Progenitor cell of endocrine pancreas (in vitro differentiated cells): ENCODE results near the gene BABAM1. TPM values are rescaled to one million over a fixed set of nuclear protein-coding genes. Genes with fewer than 3 reads are reported as not detected.
A peak's percentile ranks its signal among the peaks of the same experiment; 100 is the strongest.

Source experiments
- DNase-seq: peaks from one replicate; pipeline ENCODE4 v3.0.0; 2021; ENCODE audit warnings: low spot score; ENCODE audit not compliant: unreplicated experiment
- H3K27ac Mint-ChIP-seq: 2 replicates; pipeline ENCODE4 v1.8.0; 2021; ENCODE audit warnings: mild to moderate bottlenecking, moderate library complexity, mixed read lengths
- H3K27me3 Mint-ChIP-seq: 2 replicates; pipeline ENCODE4 v1.8.0; 2021; ENCODE audit warnings: mixed read lengths
- H3K36me3 Mint-ChIP-seq: 2 replicates; pipeline ENCODE4 v1.8.0; 2022; ENCODE audit warnings: mixed read lengths; ENCODE audit not compliant: insufficient read depth
- H3K4me1 Mint-ChIP-seq: 2 replicates; pipeline ENCODE4 v1.8.0; 2021; ENCODE audit warnings: low read depth, mixed read lengths
- H3K4me3 Mint-ChIP-seq: 2 replicates; pipeline ENCODE4 v1.8.0; 2021; ENCODE audit warnings: low read depth, mild to moderate bottlenecking, moderate library complexity, mixed read lengths
- H3K9me3 Mint-ChIP-seq: 2 replicates; pipeline ENCODE4 v1.8.0; 2021; ENCODE audit warnings: low read depth, mixed read lengths
- CTCF ChIP-seq: fragments of 200-600 bp; sonication (generic); IDR thresholded peaks from one replicate; pipeline ENCODE4 v1.5.0; 2021; ENCODE audit warnings: antibody characterized with exemption, mild to moderate bottlenecking; ENCODE audit not compliant: unreplicated experiment
- total RNA-seq: library from RNA; stranded (reverse); gene quantifications from 2 replicates; pipeline ENCODE4 v1.2.1, GENCODE V29; 2021

The BABAM1 gene
- total RNA-seq, 1 donor from 2014 or later = 113 TPM

GRCh38 chr19:17323964-17324332 lies 56.7 kb downstream of the BABAM1 start:
- peaks cover 10% of the 10 kb centered on the region for H3K36me3 Mint-ChIP-seq
- no peak overlapping the region for H3K4me3 Mint-ChIP-seq
- peaks cover 3% of the 10 kb centered on the region for H3K27me3 Mint-ChIP-seq
- H3K9me3 Mint-ChIP-seq = no peaks in the 10 kb centered on the region
- no peak for TF ChIP-seq CTCF
- H3K4me1 Mint-ChIP-seq = peaks cover 4% of the 10 kb centered on the region
- H3K27ac Mint-ChIP-seq = no peak overlapping the region
- DNase-seq = no peak

GRCh38 chr19:17324357-17325114 lies 57.3 kb downstream of the BABAM1 start:
- H3K4me3 Mint-ChIP-seq = no peak overlapping the region
- peaks cover 10% of the 10 kb centered on the region for H3K36me3 Mint-ChIP-seq
- H3K27me3 Mint-ChIP-seq = peaks cover 3% of the 10 kb centered on the region
- TF ChIP-seq CTCF = no peak
- peaks cover 4% of the 10 kb centered on the region for H3K4me1 Mint-ChIP-seq
- H3K27ac Mint-ChIP-seq = no peak overlapping the region
- H3K9me3 Mint-ChIP-seq = no peaks in the 10 kb centered on the region
- no peak for DNase-seq

- no peak overlapping the region for H3K27ac Mint-ChIP-seq
- H3K27me3 Mint-ChIP-seq = peaks cover 9% of the 10 kb centered on the region
- no peak for TF ChIP-seq CTCF
- no peaks in the 10 kb centered on the region for H3K9me3 Mint-ChIP-seq
- no peak for DNase-seq
- H3K36me3 Mint-ChIP-seq = peaks cover 8% of the 10 kb centered on the region
- no peak overlapping the region for H3K4me3 Mint-ChIP-seq
- H3K4me1 Mint-ChIP-seq = peaks cover 4% of the 10 kb centered on the region
Observed at GRCh38 chr19:17325133-17325532, 57.9 kb downstream of the BABAM1 start.

- Mint-ChIP-seq H3K4me3 (no peak overlapping the region), H3K36me3 (peaks cover 12% of the 10 kb centered on the region), H3K27me3 (peaks cover 15% of the 10 kb centered on the region), H3K9me3 (no peaks in the 10 kb centered on the region), H3K27ac (peak overlapping the region; percentile 67), H3K4me1 (peaks cover 4% of the 10 kb centered on the region)
- no peak for DNase-seq
- TF ChIP-seq CTCF = no peak
Observed at GRCh38 chr19:17325881-17326594, 58.8 kb downstream of the BABAM1 start.

GRCh38 chr19:17326595-17326966 lies 59.3 kb downstream of the BABAM1 start:
- Mint-ChIP-seq H3K9me3 (no peaks in the 10 kb centered on the region), H3K27ac (no peak overlapping the region), H3K4me1 (peaks cover 4% of the 10 kb centered on the region), H3K27me3 (peaks cover 15% of the 10 kb centered on the region), H3K36me3 (peaks cover 14% of the 10 kb centered on the region), H3K4me3 (no peak overlapping the region)
- DNase-seq = no peak
- TF ChIP-seq CTCF = no peak
